Lower leg skin (tissue), 4 donors: ENCODE data around the gene C11orf16. TPM values are rescaled to one million over a fixed set of nuclear protein-coding genes. Genes with fewer than 3 reads are reported as not detected.

Experiments used
- DNase-seq, 2 donors: peaks; one replicate each; pipeline ENCODE4 v3.0.0-alpha.2; 2019; ENCODE audit warnings: low spot score in 2 of 2
- H3K4me3 ChIP-seq: fragments of 200-600 bp; sonication (generic); 2 replicates; pipeline ENCODE4 v1.5.1; 2017; ENCODE audit warnings: mild to moderate bottlenecking, low read depth; ENCODE audit not compliant: poor library complexity, severe bottlenecking
- POLR2A ChIP-seq, 2 donors: fragments of 450-650 bp; IDR thresholded peaks; one replicate each; pipeline ENCODE4 v1.6.1; 2016 to 2017; ENCODE audit warnings: antibody characterized with exemption in 2 of 2, mild to moderate bottlenecking in 1 of 2, moderate library complexity in 1 of 2
- WGBS, 2 donors: methylation state at CpG; one replicate each; pipeline ENCODE4 v1.1.5; 2018; 5-methylcytosine and 5-hydroxymethylcytosine counted together
- intact Hi-C: fragments of 100-400 bp; cut with DNase I; formaldehyde crosslinking; loops from one replicate; pipeline ENCODE4 v1.15.0; 2023; ENCODE audit warnings: low total_unique reads
- total RNA-seq, 4 donors: library from RNA; depleted of rRNA; stranded (reverse); fragments of >200 nt; gene quantifications; one replicate each; pipeline ENCODE4 v1.1.0, GENCODE V29; 2016
- TF ChIP-seq, protein P1 (sequence below), 3 donors: fragments of 450-650 bp; IDR thresholded peaks; one replicate each; pipeline ENCODE4 v1.5.1; 2016; ENCODE audit warnings: antibody characterized with exemption in 3 of 3, mild to moderate bottlenecking in 3 of 3, moderate library complexity in 2 of 3

The C11orf16 gene
- total RNA-seq, 4 donors from 2014 or later, result not detected

GRCh38 chr11:8959546-8960166 lies 26.9 kb upstream of the C11orf16 start:
- no peak for DNase-seq
- intact Hi-C loops, result loop anchor here (10.0 kb wide), 1 partner anchor 265 kb away; no protein-coding TSS in a partner anchor
- H3K4me3 ChIP-seq, result no peak overlapping the region
- TF ChIP-seq, protein P1, sequence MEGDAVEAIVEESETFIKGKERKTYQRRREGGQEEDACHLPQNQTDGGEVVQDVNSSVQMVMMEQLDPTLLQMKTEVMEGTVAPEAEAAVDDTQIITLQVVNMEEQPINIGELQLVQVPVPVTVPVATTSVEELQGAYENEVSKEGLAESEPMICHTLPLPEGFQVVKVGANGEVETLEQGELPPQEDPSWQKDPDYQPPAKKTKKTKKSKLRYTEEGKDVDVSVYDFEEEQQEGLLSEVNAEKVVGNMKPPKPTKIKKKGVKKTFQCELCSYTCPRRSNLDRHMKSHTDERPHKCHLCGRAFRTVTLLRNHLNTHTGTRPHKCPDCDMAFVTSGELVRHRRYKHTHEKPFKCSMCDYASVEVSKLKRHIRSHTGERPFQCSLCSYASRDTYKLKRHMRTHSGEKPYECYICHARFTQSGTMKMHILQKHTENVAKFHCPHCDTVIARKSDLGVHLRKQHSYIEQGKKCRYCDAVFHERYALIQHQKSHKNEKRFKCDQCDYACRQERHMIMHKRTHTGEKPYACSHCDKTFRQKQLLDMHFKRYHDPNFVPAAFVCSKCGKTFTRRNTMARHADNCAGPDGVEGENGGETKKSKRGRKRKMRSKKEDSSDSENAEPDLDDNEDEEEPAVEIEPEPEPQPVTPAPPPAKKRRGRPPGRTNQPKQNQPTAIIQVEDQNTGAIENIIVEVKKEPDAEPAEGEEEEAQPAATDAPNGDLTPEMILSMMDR (IDR thresholded peaks at IDR 0.05), result no peak
- no peak for TF ChIP-seq POLR2A (IDR thresholded peaks at IDR 0.05)
- WGBS, 2 donors, result 26 to 33% methylated on average over 2 of the region's 2 CpGs

- intact Hi-C loops, result loop anchor here (10.0 kb wide), 1 partner anchor 262 kb away; no protein-coding TSS in a partner anchor
Observed at GRCh38 chr11:8956860-8957259, 24.1 kb upstream of the C11orf16 start.

GRCh38 chr11:8948886-8949285 lies 16.1 kb upstream of the C11orf16 start:
- WGBS, 2 donors, result 81 to 90% methylated on average over 3 of the region's 3 CpGs
- DNase-seq, result no peak
- TF ChIP-seq, protein P1 (IDR thresholded peaks at IDR 0.05), result no peak
- no peak for TF ChIP-seq POLR2A (IDR thresholded peaks at IDR 0.05)
- no peak overlapping the region for H3K4me3 ChIP-seq
- intact Hi-C loops, result no loop called here

More at GRCh38 chr11:8956860-8957259, 24.1 kb upstream of the C11orf16 start:
- WGBS, 2 donors, result 85 to 92% methylated on average over 4 of the region's 4 CpGs
- H3K4me3 ChIP-seq, result no peak overlapping the region
- DNase-seq, result no peak
- TF ChIP-seq POLR2A (IDR thresholded peaks at IDR 0.05), result no peak
- TF ChIP-seq, protein P1 (IDR thresholded peaks at IDR 0.05), result no peak

DNA sequence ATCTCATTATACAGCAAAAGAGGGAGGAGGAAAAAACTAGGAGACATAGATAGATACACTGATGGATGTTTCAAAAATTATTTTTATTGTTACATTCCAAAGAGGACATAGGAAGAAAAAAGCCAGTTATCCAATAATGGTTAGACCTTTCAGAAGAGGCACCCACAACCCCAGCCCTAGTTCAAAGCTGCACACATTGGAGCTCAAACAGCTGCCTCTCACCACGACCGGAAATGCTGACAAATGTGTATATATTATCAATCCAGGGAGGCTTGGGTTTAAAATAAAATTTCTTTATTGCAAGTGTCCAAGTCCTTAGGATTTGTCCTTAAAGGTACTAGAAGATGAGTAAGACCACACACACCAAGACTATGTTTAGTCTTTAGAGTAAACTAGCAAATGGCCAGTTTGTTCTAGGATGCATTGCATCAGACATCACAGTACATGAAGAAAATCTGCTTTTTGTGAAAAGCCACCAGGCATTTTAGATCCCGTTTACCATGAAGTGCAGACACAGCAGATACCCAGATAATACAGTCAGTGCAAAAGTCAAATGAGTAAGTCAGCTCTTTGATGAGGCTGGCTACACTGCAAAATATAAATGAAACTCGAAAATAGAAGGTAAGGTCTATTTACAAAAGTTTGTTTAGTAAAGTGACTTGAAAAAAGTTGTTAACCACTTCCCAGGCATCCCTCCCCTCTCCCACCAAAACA lies 14.6 kb upstream of the C11orf16 start:
- TF ChIP-seq POLR2A (IDR thresholded peaks at IDR 0.05), result no peak
- TF ChIP-seq, protein P1 (IDR thresholded peaks at IDR 0.05), result no peak
- 81 to 89% methylated on average over 4 of the region's 4 CpGs for WGBS, 2 donors
- no peak for DNase-seq
- no peak overlapping the region for H3K4me3 ChIP-seq
- intact Hi-C loops, result no loop called here

DNA sequence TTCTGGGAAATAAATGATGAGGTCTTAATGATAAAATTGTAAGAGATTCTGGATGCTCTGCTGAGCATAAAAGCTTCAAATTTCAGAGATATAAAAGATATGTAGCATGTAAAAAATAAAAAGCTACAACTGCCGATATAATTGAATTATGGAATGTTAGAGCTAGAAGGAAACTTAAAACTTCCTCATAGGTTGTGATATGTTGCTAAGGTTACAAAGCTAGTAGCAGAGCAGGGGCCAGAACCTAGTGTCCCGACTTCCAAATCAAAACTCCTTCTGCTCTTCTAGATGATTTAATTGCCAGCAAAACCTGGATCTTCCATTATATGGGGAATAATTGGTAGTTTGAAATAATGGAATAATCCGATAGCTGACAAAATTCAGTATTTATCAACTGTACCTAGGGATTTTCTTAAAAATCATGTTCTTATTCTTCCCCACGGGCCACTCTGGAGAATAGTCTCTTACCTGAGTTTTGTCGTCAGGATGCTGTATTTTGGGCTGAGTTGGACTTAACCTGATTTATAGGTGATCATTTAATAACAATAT lies 9.8 kb upstream of the C11orf16 start, which contains the start of gene ASCL3:
Gene ASCL3 (minus strand): TSS at position 499 of the 549 bp plus-strand sequence. CDS start 4,855 bp downstream, outside the sequence.
- DNase-seq, result no peak
- TF ChIP-seq, protein P1 (IDR thresholded peaks at IDR 0.05), result no peak
- no peak for TF ChIP-seq POLR2A (IDR thresholded peaks at IDR 0.05)
- no peak within 1 kb of the TSS for H3K4me3 ChIP-seq
- 71 to 72% methylated on average over 5 of the region's 5 CpGs for WGBS, 2 donors
- intact Hi-C loops, result no loop called here
